HuH-7 (cell line): ENCODE measurements around the gene SSH2.
"Not testable (repeated sequence)": the region's sequence is repeated elsewhere in the genome, so short reads cannot be mapped to it uniquely, and the experiment has no call there.

Experiments used
- DNase-seq: peaks from one replicate; pipeline ENCODE4 v3.0.0; 2011; ENCODE audit warnings: low spot score

SSH2 gene

DNA sequence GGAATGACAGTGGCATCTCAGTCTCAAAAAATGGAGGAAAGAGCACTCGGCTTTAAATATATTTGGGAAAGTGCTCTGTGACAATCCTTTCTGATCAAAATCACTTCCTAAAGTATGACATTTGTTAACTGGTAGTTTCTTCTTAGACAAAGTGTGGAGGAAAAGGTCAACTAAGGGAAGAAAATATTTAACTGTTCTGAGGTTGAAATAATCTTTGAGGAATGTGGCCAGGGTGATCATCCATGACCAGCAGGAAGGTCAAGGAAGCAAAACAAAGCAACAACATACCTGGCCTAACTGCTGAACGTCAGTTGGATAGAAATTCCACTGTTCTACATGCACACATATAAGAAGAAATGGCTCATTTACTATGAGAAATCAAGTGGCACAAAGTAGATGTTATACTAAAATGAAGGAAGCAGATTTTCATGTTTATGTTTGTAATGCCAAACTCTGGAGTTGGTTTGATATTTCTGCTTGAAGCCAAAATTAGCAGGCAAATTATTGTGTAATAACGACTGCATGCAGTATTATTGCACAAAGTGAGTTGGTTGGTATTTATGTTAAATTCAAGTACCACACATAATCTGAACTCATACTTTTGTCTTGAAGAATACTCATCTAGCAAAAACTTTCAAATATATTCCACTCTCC, 220.0 kb downstream of the SSH2 start:
- no peak for DNase-seq

DNA sequence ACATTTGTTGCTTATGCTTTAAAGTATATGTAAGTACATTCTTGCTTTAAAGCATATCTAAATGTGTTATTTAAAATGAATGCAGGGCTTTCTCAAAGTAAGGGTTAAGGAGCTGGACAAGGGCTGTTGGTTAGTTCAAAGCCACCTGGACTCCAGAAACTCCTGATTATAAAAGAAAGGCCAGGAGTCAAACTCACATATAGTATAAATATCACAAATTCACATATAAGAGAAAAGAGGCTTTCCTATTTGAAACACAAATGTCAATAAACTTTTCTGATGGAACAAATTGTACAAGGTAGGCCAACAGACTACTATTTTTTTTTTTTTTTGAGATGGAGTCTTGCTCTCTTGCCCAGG, 222.8 kb downstream of the SSH2 start:
- no peak for DNase-seq

DNA sequence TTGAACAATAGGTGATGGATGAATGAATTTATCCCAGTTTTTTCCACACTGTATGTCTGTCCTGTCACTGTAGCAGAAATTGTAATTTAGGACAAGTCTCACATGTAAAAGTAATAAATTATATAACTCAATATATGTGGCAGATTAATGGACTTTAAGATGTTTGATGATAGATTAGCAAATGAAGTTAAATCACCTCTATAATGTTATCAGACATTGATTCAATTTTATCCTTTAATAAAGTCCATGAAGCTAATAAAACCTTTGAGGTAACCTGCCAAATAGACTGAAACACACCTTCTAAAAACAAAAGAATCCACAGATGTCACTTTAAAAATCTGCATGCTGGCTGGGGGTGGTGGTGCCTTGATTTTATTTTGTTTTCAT, 224.0 kb downstream of the SSH2 start:
- DNase-seq, result no peak

DNA sequence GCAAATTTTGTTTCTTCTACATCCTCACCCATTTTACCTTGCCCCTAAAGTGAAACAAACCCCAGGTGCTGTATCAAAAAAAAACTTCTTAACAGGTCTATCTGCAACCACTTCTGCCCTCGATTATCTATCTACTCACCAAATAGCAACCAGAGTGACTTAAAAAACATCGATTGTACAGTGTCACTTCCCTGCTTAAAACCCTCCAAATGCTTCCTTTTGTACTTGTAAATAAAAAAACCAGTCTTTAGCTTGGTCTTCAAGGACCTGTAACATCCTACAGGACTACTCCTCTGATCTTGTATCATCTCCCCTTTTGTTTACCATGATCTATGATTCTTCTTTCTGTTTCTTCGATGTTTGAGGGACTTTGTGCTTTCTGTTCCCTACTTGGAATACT, 224.6 kb downstream of the SSH2 start:
- DNase-seq, result no peak

DNA sequence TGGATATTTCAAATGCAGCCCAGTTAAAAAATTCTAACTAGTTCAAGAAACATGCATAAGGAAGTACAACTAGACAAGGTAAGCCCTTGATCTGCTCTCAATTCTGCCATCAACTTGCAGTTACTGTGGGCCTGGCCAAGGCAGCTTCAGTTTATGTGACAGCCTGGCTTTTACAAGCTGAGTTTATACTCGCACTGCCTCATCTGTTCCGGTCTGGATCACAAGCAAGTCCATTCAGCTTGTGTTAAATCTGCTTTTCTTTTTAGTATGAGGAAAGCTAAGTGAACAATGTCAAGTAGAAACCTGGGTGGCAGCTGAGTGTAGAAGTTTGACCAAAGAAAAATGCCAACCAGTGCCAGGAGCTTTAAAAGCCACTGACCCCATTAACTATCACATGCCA, 230.7 kb downstream of the SSH2 start:
- no peak for DNase-seq

DNA sequence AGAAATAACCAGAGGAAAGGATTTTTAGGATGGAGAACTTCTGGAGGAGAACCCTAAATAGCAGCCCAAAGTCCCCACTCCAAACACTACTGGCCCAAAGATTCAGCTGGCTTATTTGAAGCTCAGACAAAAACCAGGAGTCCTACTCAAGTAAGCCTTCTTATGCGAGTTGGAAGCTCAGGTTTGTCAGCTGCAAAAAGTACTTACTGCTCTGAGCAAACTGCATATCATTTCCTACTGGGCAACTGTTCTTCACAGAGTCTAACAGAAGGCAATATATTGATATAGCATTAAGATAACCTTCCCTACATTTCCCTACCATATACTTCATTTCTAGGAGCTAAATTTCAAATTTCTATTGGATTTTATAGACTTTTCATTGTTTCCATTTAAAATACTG, 231.2 kb downstream of the SSH2 start:
- DNase-seq, result no peak

DNA sequence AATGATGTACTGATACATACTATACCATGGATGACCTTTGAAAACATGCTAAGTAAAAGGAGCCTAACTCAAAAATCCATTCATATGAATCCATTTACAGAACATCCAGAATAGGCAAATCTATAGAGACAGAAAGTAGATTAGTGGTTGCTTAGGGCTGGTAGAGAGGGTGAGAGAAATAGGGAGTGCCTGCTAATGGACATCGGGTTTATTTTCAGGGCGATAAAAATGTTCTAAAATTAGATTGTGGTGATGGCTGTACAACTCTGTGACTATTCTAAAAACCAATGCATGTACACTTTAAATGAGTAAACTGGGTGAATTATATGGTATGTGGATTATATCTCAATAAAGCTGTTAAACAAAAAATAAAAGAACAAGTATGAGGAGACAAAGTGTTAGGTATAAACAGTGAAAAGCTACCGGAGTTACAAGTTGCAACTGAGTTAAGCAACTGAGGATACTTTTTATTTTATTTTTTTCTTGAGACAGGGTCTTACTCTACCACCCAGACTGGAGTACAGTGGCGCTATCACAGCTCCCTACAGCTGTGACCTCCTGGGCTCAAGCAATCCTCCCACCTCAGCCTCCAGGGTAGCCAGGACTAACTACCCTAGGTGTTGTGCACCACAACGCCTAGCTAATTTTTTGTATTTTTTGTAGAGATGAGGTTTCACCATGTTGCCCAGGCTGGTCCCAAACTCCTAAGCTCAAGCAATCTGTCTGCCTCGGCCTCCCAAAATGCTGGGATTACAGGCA, 231.8 kb downstream of the SSH2 start:
- DNase-seq, result no peak

DNA sequence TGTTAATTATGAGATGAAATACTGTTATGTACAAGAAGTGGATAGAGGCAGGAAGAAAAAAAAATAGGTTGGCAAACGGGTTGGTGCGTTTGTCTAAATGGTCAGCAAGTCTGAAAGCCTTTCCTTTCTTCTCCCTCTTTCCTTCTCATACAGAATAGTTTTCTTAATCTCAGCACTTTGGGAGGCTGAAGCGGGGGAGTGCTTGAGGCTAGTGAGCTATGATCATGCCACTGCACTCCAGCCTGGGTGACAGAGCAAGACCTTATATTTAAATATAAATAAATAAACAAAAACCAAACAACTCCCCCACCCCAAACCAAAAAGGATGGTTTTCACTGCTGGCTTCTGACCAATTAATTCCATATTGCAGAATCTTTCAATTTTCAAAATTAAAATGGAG, 232.7 kb downstream of the SSH2 start:
- no peak for DNase-seq

DNA sequence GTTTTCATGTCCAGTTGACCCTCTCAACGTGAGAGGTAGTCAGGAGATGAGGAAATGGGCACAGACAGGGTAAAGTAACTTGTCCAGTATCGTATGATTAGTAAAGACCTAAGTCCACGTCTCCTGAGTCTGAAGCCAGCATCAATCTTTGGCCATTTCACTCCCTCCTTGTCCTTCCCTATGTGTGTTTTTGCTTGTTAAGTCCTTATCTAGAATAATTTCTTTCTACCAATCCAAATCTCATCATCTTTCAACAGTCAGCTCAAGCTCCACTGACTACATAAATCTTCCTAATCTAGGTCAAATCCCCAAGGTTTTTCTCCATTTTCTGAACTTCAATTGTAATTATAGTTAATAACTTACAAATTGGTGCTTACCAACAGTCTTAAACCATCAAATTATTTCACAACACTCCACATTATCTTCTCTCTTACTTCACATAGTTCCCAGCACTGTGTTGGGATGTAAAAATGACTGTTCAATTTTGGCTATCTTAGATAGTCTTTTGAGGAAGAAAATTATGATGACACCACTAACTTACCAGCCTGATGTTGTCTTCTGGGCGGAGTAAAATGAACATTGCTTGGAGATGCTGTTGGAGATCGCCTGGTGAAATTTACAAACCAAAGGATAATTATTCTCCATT, 235.0 kb downstream of the SSH2 start:
- no peak for DNase-seq

DNA sequence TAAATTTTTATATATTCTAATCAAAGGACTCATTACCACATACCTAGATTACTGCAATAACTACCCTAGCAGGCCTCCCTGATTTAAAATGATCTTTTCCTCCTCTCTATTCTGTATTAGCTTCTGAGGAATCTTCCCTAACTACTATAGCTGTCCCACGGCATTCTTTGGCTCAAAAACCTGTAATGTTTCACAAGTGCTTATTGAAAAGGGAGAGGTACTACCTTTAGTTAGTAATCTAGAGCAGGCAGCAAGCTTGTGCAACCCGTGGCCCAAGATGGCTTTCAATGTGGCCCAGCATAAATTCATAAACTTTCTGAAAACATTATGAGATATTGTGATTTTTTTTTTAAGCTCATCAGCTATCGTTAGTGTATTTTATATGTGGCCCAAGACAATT, 236.3 kb downstream of the SSH2 start:
- no peak for DNase-seq

DNA sequence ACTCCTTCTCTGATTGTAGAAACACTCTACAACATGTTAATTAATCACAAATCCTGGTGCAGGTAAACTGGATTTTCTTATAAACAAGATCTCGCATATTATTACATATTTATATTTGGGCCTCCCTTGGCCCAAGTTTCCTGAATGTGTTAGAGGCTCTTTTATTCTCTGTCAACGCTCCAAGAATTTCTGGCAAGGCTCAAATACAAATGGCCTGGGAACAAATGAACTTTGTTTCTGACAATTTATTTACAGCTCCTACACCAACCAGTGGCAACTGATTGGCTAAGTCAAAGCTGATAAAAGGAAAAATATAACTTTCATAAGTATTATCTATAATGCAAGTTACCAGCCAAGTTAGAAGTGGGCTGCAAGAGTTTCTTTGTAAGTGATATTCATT, 242.4 kb downstream of the SSH2 start:
- DNase-seq, result no peak

DNA sequence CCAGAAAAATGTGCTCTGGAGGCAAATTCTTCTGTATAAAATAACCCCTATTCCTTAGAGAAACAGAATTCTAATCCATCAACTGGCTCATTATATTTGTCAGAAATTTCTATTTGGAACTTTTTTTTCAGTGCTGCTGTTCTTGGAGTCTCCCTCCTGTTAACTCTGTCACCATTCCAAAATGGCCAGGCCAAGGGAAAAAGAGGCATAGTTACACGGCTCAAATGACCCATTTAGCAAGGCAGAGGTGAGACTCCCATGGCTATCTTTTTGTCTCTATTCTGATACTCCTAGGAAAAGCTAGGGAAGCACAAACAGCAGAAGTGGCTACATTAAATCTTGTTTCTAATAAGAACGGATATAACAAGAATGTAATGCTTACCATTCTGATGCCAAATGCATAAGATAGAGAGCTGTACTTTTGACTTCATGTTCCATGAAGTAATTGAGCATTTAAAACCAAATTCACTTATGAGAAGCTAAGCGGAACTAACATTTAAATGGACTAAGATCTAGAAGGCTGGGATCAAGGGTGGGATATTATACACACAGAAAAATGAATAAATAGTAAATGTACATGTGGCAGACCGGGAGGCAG, 242.9 kb downstream of the SSH2 start:
- no peak for DNase-seq

DNA sequence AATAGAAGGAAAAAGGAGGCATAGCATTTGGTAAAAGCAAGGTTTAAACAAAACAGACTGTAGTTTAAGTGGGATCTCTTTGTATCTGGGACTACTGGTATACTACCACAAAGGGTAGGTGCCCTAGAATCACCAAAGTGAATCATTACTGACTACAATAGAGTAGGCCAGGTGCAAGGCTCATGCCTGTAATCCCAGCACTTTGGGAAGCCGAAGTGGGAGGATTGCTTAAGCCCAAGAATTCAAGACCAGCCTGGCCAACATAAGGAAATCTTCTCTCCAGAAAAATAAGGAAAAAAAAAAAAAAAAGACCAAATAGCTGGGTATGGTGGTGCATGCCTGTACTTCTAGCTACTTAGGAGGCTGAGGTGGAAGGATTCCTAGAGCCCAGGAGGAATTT, 246.5 kb downstream of the SSH2 start:
- no peak for DNase-seq

DNA sequence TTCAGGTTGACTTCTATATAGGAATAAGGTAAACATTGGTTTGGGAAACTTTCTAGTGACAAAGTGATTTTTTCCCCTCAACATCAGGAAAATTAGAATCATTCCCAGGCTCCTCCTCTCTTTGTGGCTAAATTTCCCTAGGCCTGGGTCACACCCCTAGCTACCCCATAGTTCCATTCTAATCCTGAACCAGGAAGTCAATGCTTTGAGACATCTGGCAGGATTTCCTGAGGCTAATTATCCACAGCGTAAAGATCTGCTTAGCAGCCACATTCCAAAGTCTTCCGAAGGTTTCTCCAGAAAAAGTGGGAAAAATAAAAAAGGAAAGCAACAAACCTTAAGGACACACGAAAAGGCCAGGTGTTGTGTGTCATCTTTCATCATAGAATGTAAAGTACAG, 247.0 kb downstream of the SSH2 start:
- DNase-seq, result no peak

DNA sequence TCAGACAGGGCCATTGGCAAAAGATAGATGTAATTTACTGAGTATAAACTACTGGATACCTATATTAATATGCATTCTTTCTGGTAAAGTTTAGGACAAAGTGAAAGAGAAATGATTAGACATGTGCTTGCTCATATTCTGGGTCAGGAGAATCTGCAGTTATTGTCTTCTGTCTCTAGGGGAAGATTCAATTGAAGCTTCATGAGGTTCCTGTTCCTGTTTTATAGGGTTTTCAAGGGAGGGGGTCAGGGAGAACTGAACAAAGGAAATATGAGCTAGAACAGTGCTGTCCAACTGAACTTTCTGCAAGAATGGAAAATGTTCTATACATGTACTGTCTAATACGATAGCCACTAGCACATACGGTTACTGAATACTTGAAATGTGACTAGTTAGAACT, 248.0 kb downstream of the SSH2 start:
- DNase-seq, result no peak

DNA sequence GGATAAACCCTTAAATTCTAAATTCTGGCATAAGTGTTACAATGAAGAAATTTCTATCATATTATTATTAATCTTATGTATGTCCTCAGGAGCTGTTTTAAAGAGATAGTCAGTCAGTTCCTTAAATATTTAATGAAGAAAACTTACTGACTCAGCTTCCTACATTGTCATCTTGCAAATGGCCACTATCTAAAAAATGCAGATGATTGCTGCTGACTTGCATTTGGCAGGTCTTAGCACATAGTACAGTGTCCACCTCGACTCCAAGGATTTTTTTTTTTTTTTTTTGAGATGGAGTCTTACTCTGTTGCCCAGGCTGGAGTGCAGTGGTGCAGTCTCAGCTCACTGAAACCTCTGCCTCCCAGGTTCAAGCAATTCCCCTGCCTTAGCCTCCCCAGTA, 252.2 kb downstream of the SSH2 start:
- DNase-seq, result no peak

DNA sequence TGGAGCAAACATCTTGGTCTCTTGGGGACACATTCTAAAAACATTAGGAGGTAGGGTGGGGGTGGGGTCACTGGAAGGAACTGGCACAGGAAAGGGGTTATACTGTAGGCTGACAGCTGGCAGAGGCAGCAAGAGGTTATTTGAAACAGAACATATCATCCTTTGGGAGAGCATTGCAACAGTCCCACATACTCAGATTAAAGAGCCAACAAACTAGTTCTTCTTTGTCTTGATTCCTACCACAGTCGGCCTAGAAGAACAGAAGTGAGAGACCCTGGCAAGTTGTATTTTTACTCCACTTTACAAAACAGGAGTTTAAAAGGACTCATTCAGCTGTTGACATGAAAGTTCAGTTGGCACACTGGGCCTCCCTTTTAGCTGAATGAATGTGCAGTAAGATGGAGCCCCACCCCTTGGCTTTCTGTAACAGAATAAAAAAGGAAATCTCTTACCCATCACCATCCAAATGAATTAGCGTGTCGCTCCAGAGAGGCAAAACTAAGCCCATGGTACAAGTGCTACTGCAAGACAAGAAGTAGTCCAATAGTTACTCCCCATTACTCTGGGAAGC, 252.7 kb downstream of the SSH2 start:
- no peak for DNase-seq

DNA sequence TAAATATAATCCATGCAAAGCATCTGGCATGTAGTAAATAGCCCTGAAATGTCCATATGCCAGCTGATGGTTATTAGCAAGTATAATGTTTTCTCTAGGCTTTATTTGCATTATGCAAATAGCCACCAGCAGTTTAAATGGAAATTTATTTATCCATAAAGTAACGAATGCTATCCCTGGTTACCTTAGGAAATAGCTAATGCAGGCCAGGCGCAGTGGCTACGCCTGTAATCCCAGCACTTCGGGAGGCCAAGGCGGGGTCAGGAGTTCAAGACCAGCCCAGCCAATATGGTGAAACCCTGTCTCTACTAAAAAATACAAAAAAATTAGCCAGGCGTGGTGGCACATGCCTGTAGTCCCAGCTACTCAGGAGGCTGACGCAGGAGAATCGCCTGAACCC, 254.1 kb downstream of the SSH2 start:
- DNase-seq, result not testable (repeated sequence)

DNA sequence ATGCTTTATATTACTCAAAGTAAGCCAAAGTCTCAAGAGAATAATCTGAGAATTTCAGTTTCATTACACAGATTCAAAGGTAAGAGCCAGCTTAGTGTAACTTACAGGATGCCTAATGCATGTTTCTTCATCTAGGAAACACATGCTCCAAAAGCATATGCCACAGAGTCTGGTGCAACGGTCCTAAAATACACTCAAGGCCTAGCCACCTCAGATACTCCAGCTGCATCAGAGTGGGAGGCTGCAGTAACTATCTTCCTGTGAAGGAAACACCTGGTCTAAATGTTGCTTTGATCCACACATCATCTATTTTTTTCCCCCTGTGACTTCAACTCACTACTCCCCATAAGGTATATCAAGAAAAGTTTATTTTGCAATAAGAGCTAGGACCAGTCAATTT, 255.7 kb downstream of the SSH2 start:
- DNase-seq, result no peak

DNA sequence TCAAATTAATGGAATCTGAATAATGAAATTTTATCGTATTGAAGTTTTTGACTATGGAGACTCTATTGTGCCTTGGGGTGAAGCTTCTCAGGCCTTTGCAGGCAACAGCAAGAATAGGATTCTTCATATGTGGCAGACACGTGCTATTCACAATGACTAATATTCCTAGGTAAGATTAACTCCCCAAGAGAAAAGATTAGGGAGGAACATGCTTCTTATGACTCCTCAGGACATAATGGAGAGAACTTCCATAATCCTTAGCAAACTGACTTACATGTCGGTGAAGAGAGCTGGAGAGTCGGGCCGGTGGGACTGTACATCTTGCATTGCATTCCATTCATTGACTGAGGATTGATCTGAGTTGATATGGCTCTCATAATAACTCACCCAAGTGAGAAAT, 258.4 kb downstream of the SSH2 start:
- DNase-seq, result no peak

DNA sequence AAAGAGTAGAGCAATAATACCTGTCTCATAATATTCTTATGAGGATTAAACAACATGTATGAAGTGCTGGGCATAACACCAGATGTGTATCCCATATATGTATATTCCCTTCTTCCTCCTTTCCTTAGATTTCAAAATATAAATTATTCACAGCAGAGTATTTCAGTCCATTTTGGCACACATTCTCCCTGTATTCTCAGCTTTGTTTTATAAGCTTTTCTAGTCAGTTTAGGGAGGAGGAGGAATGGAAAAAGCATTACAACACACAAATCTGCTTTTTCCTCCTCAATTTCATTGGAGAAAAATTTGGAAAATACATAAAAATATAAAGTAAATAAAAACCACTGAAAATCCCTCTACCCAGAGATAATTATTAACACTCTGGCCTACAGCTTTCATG, 260.8 kb downstream of the SSH2 start:
- no peak for DNase-seq

DNA sequence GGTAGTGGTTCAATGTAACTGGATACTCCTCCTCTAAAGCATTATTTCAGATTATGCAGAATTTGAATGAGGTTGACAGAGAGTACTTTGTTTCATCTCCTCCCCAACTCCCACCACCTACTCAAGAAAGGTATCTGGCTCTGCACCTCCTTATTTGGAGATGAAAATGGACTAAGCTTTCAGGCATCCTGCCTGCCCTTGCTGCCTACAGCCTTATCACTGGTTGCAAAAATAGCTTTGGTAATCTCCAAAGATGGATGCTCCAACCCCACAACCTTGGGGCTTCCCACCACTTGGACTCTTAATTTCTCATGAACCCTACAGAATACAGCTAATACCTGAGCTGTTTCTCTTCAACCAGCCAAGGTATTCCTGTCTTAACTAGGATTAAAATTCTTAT, 262.1 kb downstream of the SSH2 start:
- DNase-seq, result no peak

DNA sequence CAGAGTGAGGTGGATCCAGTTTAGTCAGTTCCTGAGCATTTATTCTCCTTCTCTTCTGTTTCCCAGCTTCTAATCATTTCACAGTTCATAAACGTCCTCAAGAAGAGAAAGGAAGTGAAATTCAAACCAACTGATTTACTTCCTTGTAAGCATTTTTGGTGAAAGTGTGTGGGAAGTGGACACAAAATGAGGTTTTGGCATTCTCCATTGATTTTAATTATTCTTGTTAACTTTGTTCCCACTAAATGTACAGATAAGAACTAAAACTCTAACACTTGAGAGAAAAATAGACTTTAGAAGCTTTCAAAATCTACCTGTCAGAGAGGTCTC, 264.6 kb downstream of the SSH2 start:
- DNase-seq, result no peak
